HepG2 (cell line): ENCODE results near the gene TPSD1. TPM values are rescaled to one million over a fixed set of nuclear protein-coding genes. Genes with fewer than 3 reads are reported as not detected.

Experiments
- CENPT ChIP-seq: sonication (generic); formaldehyde crosslinking; IDR thresholded peaks from 2 replicates; pipeline ENCODE4 v1.8.0; 2022; ENCODE audit warnings: low read depth, mild to moderate bottlenecking, moderate library complexity, missing genetic modification reagents
- GABPB1 ChIP-seq: IDR thresholded peaks from 2 replicates; pipeline ENCODE4 v1.6.1; 2016; ENCODE audit warnings: mild to moderate bottlenecking, missing genetic modification reagents, moderate library complexity, missing compliant biosample characterization
- HDAC1 ChIP-seq: sonication (generic); formaldehyde crosslinking; IDR thresholded peaks from 2 replicates; pipeline ENCODE4 v1.5.1; 2020; ENCODE audit warnings: mild to moderate bottlenecking, missing genetic modification reagents
- KDM2A ChIP-seq: sonication (generic); formaldehyde crosslinking; IDR thresholded peaks from 2 replicates; pipeline ENCODE4 v1.4.0; 2020; ENCODE audit warnings: low read depth, missing genetic modification reagents, borderline replicate concordance
- KDM3A ChIP-seq: IDR thresholded peaks from 2 replicates; pipeline ENCODE4 v1.6.1; 2018; ENCODE audit warnings: low read depth, missing compliant biosample characterization
- MAZ ChIP-seq, 2 experiments: sonication (generic) in 1 of 2; formaldehyde crosslinking in 1 of 2; IDR thresholded peaks; 2 replicates each; pipeline versions ENCODE4 v1.5.0 to v1.6.1; 2012 to 2020; ENCODE audit warnings: low read depth in 2 of 2, mild to moderate bottlenecking in 2 of 2, borderline replicate concordance in 1 of 2, improper control_type of control experiment in 1 of 2, low read length in 1 of 2, missing genetic modification reagents in 1 of 2, moderate library complexity in 1 of 2
- ZHX2 ChIP-seq, 2 experiments: sonication (generic) in 1 of 2; formaldehyde crosslinking in 1 of 2; IDR thresholded peaks; 2 replicates each; pipeline versions ENCODE4 v1.6.1 to v1.9.0; 2014 to 2022; ENCODE audit warnings: antibody characterized with exemption in 1 of 2, borderline replicate concordance in 1 of 2, inconsistent platforms in 1 of 2, low read depth in 1 of 2, missing genetic modification reagents in 1 of 2
- ZNF180 ChIP-seq: sonication (generic); formaldehyde crosslinking; IDR thresholded peaks from 2 replicates; pipeline ENCODE4 v1.4.0; 2020; ENCODE audit warnings: low read depth, missing genetic modification reagents, borderline replicate concordance
- ZNF646 ChIP-seq: sonication (generic); formaldehyde crosslinking; IDR thresholded peaks from 2 replicates; pipeline ENCODE4 v1.9.0; 2021; ENCODE audit warnings: mild to moderate bottlenecking, missing genetic modification reagents
- polyA plus RNA-seq, 8 experiments: library from polyadenylated mRNA; depleted of rRNA in 3 of 8; stranded (reverse) in 7 of 8; unstranded in 1 of 8; fragments of >200 nt; fragmentation: Illumina TruSeq in 4 of 8; extraction: Trizol in 4 of 8; gene quantifications; 2 replicates each; pipeline versions ENCODE4 v1.2.1 to v1.2.3, GENCODE V29; 2011 to 2016; ENCODE audit warnings: low read depth in 4 of 8, missing spikeins in 1 of 8, mixed read lengths in 1 of 8; ENCODE audit not compliant: insufficient read depth in 1 of 8
- total RNA-seq, 5 experiments: library from RNA; depleted of rRNA; stranded (reverse); fragments of >200 nt; fragmentation: Illumina TruSeq; extraction: Trizol; gene quantifications; 2 replicates each; pipeline ENCODE4 v1.2.3, GENCODE V29; 2016; ENCODE audit warnings: low read depth in 1 of 5
- TF ChIP-seq, protein P1 (sequence below): sonication (generic); formaldehyde crosslinking; IDR thresholded peaks from 2 replicates; pipeline ENCODE4 v1.5.0; 2020; ENCODE audit warnings: mild to moderate bottlenecking, missing genetic modification reagents, moderate library complexity

TPSD1 gene
- total and polyA plus RNA-seq, 2 of the 13 experiments (the other 11 are each of a cell fraction or from before 2014, with no cell fraction given) = not detected

DNA sequence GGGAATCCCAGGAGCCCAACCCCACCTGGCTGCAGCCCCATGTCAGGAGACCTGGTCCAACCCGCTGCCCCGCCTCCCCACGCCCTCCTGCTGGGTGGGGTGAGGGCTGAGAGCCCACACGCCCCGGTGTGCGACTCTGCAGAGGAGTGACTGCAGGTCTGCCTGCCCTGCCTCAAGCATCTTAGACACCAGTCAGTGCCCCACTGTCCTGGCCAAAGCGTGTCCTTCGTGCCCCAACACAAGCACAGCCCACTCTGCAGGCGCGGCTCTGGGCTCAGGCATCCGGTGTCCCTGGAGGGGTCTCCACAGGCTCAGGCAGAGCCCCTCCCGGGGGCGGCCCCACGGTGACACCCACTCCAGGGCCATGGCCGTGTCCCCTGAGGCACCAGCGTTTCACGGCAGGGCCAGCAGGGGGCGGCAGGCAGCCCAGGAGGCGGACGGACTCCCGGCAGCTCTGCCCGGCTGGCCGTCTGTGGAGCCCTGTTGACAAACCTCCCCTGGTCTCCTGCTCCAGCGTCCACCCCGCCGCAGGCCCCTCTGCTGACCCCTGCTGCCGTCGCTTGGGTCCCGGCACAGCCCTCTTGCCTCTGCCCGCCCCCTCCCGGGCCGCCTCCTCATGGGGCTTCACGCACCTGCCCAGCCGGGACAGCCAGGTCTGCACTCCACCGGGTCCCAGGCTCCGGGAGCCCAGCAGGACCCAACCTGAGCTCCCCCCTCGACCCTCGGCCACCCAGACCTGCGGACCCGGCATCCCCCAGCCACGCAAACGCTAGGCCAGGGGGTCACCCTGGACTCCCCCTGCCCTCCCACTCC, 45.0 kb downstream of the TPSD1 start (continued):
- TF ChIP-seq, protein P1, sequence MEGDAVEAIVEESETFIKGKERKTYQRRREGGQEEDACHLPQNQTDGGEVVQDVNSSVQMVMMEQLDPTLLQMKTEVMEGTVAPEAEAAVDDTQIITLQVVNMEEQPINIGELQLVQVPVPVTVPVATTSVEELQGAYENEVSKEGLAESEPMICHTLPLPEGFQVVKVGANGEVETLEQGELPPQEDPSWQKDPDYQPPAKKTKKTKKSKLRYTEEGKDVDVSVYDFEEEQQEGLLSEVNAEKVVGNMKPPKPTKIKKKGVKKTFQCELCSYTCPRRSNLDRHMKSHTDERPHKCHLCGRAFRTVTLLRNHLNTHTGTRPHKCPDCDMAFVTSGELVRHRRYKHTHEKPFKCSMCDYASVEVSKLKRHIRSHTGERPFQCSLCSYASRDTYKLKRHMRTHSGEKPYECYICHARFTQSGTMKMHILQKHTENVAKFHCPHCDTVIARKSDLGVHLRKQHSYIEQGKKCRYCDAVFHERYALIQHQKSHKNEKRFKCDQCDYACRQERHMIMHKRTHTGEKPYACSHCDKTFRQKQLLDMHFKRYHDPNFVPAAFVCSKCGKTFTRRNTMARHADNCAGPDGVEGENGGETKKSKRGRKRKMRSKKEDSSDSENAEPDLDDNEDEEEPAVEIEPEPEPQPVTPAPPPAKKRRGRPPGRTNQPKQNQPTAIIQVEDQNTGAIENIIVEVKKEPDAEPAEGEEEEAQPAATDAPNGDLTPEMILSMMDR (CRISPR knock-in tag) = peak; percentile 92
- TF ChIP-seq CENPT (CRISPR knock-in tag) = no peak
- peak; percentile 63; the same call in 1 of the 2 replicates for TF ChIP-seq KDM2A
- TF ChIP-seq GABPB1 = peak; percentile 54; the same call in 1 of the 2 replicates
- 0 out of 2 replicates have a peak, but pooled peaks have one; percentile 23 for TF ChIP-seq ZHX2 (IDR thresholded peaks at IDR 0.05; ENCODE audit: low read depth)
- TF ChIP-seq ZHX2 (CRISPR knock-in tag; IDR thresholded peaks at IDR 0.05; ENCODE audit: borderline replicate concordance) = no peak
- no peak; the same call in 1 of the 2 replicates for TF ChIP-seq MAZ (IDR thresholded peaks at IDR 0.05; ENCODE audit: borderline replicate concordance, low read depth, low read length)
- 0 out of 2 replicates have a peak, but pooled peaks have one; percentile 50 for TF ChIP-seq MAZ (CRISPR knock-in tag; IDR thresholded peaks at IDR 0.05; ENCODE audit: low read depth)
- peak; percentile 67 for TF ChIP-seq HDAC1
- TF ChIP-seq ZNF180 = no peak
- TF ChIP-seq ZNF646 (CRISPR knock-in tag) = 0 out of 2 replicates have a peak, but pooled peaks have one; percentile 46
- 0 out of 2 replicates have a peak, but pooled peaks have one; percentile 45 for TF ChIP-seq KDM3A (CRISPR knock-in tag)
